ENCODE data around the gene RASGRF2. TPM values are rescaled to one million over a fixed set of nuclear protein-coding genes. Genes with fewer than 3 reads are reported as not detected.
A peak's percentile ranks its signal among the peaks of the same experiment; 100 is the strongest.

RASGRF2 gene
- total and polyA plus RNA-seq, 7 experiments from 2014 or later: 9.8 to 55.2 (median 30.9) TPM

DNA sequence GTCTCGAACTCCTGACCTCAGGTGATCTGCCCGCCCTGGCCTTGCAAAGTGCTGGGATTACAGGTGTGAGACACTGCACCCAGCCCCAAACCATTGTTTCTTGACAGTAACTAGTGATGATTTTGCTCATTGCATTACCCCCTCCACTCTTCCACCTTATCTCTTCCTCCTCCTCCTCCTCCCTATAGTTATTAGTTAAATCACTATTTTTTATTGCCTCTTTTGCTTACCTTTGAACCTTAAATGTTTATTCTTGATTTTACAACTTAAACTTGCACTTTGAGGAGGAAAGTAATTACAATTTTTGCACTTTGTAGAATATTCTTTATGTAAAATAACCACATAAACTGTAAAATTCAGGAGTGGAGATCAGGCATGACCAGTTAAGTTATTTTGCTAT, 35.7 kb downstream of the RASGRF2 start:
- H3K9me3 ChIP-seq (ENCODE audit: control insufficient read depth in 2 of 3, low read length in 3 of 3): no peaks in the 10 kb centered on the region

DNA sequence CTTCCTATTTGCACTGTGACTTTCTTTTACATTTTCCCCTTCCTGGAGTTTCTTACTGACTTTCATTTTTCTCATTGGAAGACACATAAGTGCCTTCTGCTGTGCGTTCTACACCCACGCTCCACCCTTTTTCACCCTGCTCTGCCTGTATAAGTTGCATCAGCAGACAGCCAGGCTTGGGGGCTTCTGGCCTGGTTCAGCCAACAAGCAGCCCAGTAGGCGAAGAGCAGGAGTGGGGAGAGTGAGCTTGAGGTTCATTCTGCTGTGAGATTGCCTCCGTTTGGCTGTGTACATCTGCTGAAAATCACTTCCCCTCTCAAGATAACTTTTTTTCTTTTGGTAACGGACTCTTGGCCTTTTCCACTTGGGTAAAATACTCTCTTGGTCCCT, 38.4 kb downstream of the RASGRF2 start:
- H3K27me3 ChIP-seq (ENCODE audit: control insufficient read depth in 2 of 2, insufficient read depth in 2 of 2, low read length in 2 of 2): no peaks in the 10 kb centered on the region
- intact Hi-C loops (cut with micrococcal nuclease): loop anchor here (1.0 to 2.0 kb wide), 4 partner anchors 8 to 38 kb away; partner anchors contain the start of gene RASGRF2 (in 1 of the 2)
- peak overlapping the region; percentile 69 to 87 (median 86) for H3K4me3 Mint-ChIP-seq
- no peaks in the 10 kb centered on the region for H3K27me3 Mint-ChIP-seq
- peaks cover 0 to 12% (median 5%) of the 10 kb centered on the region in 5 donors for H3K36me3 Mint-ChIP-seq
- peak overlapping the region; percentile 74 for H3K27ac ChIP-seq (ENCODE audit: low read depth, low read length)
- peak overlapping the region; percentile 74 to 99 (median 93) for H3K27ac Mint-ChIP-seq
- peak; percentile 18 for ATAC-seq
- H3K36me3 ChIP-seq (ENCODE audit: control insufficient read depth in 2 of 3, insufficient read depth in 3 of 3, low read length in 3 of 3): no peaks in the 10 kb centered on the region
- peaks cover 0 to 47% of the 10 kb centered on the region in 2 donors for H3K4me1 ChIP-seq (ENCODE audit: control insufficient read depth in 2 of 2, insufficient read depth in 2 of 2, low read length in 2 of 2)
- peak overlapping the region; percentile 62 for H3K4me3 ChIP-seq (ENCODE audit: low read length)
- no peaks in the 10 kb centered on the region for H3K9me3 ChIP-seq (ENCODE audit: control insufficient read depth in 2 of 3, low read length in 3 of 3)
- DNase-seq: peak in 2 of 9 donors; percentile 20 to 40
- H3K4me1 Mint-ChIP-seq: peaks cover 22 to 94% (median 78%) of the 10 kb centered on the region in 7 donors
- H3K9me3 Mint-ChIP-seq: no peaks in the 10 kb centered on the region
- ChIA-PET POLR2A (interaction anchor here (0.7 to 2.7 kb wide), 3 partner anchors 9 to 13 kb away, joined by 3 to 9 read pairs (median 3); no protein-coding TSS in a partner anchor), CTCF (interaction anchor here (0.9 kb wide), 1 partner anchor 8 kb away, joined by 3 read pairs; no protein-coding TSS in a partner anchor)

More for the DNA sequence above, 35.7 kb downstream of the RASGRF2 start:
- H3K27ac Mint-ChIP-seq: peak overlapping the region in 5 of 9 donors; percentile 34 to 99 (median 88)
- peaks cover 0 to 8% (median 5%) of the 10 kb centered on the region in 5 donors for H3K36me3 Mint-ChIP-seq
- H3K4me3 Mint-ChIP-seq: peak overlapping the region in 4 of 10 donors; percentile 2 to 32 (median 17)
- no peaks in the 10 kb centered on the region for H3K27me3 Mint-ChIP-seq
- no peak for DNase-seq
- H3K4me1 Mint-ChIP-seq: peaks cover 30 to 96% (median 84%) of the 10 kb centered on the region in 7 donors
- Histone ChIP-seq H3K27ac (ENCODE audit: low read depth, low read length) (no peak overlapping the region), H3K4me1 (ENCODE audit: control insufficient read depth in 2 of 2, insufficient read depth in 2 of 2, low read length in 2 of 2) (peaks cover 0 to 69% of the 10 kb centered on the region in 2 donors), H3K27me3 (ENCODE audit: control insufficient read depth in 2 of 2, insufficient read depth in 2 of 2, low read length in 2 of 2) (no peaks in the 10 kb centered on the region), H3K4me3 (ENCODE audit: low read length) (no peak overlapping the region), H3K36me3 (ENCODE audit: control insufficient read depth in 2 of 3, insufficient read depth in 3 of 3, low read length in 3 of 3) (no peaks in the 10 kb centered on the region)
- CTCF ChIA-PET: interaction anchor here (1.3 kb wide), 1 partner anchor 9 kb away, joined by 3 read pairs; no protein-coding TSS in a partner anchor
- intact Hi-C loops (cut with micrococcal nuclease): no loop called here
- H3K9me3 Mint-ChIP-seq: no peaks in the 10 kb centered on the region
- ATAC-seq: no peak
- POLR2A ChIA-PET: interaction anchor here (0.8 to 1.6 kb wide), 2 partner anchors 9 to 10 kb away, joined by 3 to 6 read pairs; no protein-coding TSS in a partner anchor

DNA sequence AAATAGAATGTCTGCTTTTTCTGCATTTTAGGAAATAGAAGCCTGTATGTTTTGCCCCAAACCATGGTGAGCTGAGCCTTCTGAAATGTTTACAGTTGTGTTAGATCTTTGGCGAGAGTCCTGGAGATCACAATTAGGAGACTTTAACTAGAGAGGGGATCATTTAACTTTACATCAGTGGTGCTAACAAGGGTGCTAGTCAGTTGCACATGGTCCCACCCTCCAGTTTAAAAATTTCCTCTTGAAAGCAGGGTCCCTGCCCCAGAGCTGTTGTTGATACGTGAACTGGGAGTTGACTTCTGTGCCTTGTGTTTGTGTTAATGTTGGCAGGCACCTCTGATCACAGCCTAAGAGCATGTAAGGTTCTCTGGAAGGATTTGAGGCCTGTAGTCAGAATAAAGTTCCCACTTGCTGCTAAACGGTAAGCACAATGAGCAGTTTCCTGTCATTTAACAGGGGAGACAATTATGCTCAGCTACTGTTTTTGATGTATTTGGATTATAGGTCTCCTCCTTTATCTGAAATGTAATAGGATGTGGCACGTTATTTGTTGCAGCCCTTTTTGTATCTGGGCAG, 43.7 kb downstream of the RASGRF2 start:
- peaks cover 0 to 13% (median 6%) of the 10 kb centered on the region in 5 donors for H3K36me3 Mint-ChIP-seq
- H3K27ac Mint-ChIP-seq: peak overlapping the region; percentile 69 to 100 (median 93)
- POLR2A ChIA-PET: interaction anchor here (1.1 to 2.1 kb wide), 3 partner anchors 13 to 43 kb away, joined by 5 to 6 read pairs (median 6); partner anchors contain the start of gene RASGRF2
- Histone ChIP-seq H3K27ac (ENCODE audit: low read depth, low read length) (peak overlapping the region; percentile 80), H3K4me1 (ENCODE audit: control insufficient read depth in 2 of 2, insufficient read depth in 2 of 2, low read length in 2 of 2) (peaks cover 29 to 57% of the 10 kb centered on the region in 2 donors), H3K27me3 (ENCODE audit: control insufficient read depth in 2 of 2, insufficient read depth in 2 of 2, low read length in 2 of 2) (no peaks in the 10 kb centered on the region), H3K9me3 (ENCODE audit: control insufficient read depth in 2 of 3, low read length in 3 of 3) (no peaks in the 10 kb centered on the region), H3K4me3 (ENCODE audit: low read length) (no peak overlapping the region), H3K36me3 (ENCODE audit: control insufficient read depth in 2 of 3, insufficient read depth in 3 of 3, low read length in 3 of 3) (no peaks in the 10 kb centered on the region)
- peak overlapping the region in 9 of 10 donors; percentile 13 to 93 (median 68) for H3K4me3 Mint-ChIP-seq
- intact Hi-C loops (cut with micrococcal nuclease): loop anchor here in 1 of 2 donors (10.0 kb wide), 2 partner anchors 301 to 1351 kb away; partner anchors contain the start of gene ZCCHC9
- CTCF ChIA-PET: interaction anchor here (1.0 to 1.2 kb wide), 2 partner anchors 20 to 36 kb away, joined by 3 read pairs; no protein-coding TSS in a partner anchor
- no peaks in the 10 kb centered on the region for H3K9me3 Mint-ChIP-seq
- H3K27me3 Mint-ChIP-seq: no peaks in the 10 kb centered on the region
- ATAC-seq (no peak), DNase-seq (peak in 2 of 9 donors; percentile 15 to 31)
- peaks cover 44 to 93% (median 80%) of the 10 kb centered on the region in 7 donors for H3K4me1 Mint-ChIP-seq

DNA sequence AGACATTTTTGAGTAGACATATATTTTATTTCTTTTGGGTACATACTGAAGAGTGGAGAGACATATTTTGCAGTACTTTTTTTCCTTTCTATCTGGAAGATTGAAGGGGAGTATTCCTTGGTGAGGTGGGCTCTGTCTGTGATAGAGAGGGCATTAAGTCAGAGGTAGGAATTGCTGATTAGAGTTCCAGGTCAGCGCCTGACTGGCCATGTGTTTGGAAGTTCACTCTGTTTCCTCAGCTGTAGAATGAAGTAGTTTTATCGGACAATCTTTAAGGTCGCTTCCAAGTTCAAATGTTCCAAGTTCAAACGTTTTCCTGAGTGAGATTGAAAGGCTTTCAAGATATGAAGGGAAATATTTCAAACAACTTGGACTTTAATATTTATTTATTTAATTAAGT, 45.5 kb downstream of the RASGRF2 start:
- ChIA-PET CTCF (no interaction called here), POLR2A (interaction anchor here (1.5 to 3.5 kb wide), 4 partner anchors 10 to 45 kb away, joined by 6 to 25 read pairs (median 11); partner anchors contain the start of gene RASGRF2)
- H3K36me3 Mint-ChIP-seq: peaks cover 0 to 13% (median 6%) of the 10 kb centered on the region in 5 donors
- no peaks in the 10 kb centered on the region for H3K27me3 Mint-ChIP-seq
- H3K4me3 Mint-ChIP-seq: peak overlapping the region in 9 of 10 donors; percentile 1 to 93 (median 57)
- H3K9me3 Mint-ChIP-seq: no peaks in the 10 kb centered on the region
- Histone ChIP-seq H3K9me3 (ENCODE audit: control insufficient read depth in 2 of 3, low read length in 3 of 3) (no peaks in the 10 kb centered on the region), H3K4me1 (ENCODE audit: control insufficient read depth in 2 of 2, insufficient read depth in 2 of 2, low read length in 2 of 2) (peaks cover 35 to 54% of the 10 kb centered on the region in 2 donors), H3K27ac (ENCODE audit: low read depth, low read length) (peak overlapping the region; percentile 80), H3K4me3 (ENCODE audit: low read length) (no peak overlapping the region), H3K36me3 (ENCODE audit: control insufficient read depth in 2 of 3, insufficient read depth in 3 of 3, low read length in 3 of 3) (no peaks in the 10 kb centered on the region), H3K27me3 (ENCODE audit: control insufficient read depth in 2 of 2, insufficient read depth in 2 of 2, low read length in 2 of 2) (no peaks in the 10 kb centered on the region)
- intact Hi-C loops (cut with micrococcal nuclease): loop anchor here (1.0 to 10.0 kb wide), 8 partner anchors 7 to 1349 kb away; partner anchors contain the start of genes DHFR (in 1 of the 2), MSH3 (in 1 of the 2), SSBP2 (in 1 of the 2) and ZCCHC9 (in 1 of the 2)
- H3K4me1 Mint-ChIP-seq: peaks cover 42 to 93% (median 84%) of the 10 kb centered on the region in 7 donors
- no peak for ATAC-seq
- H3K27ac Mint-ChIP-seq: peak overlapping the region; percentile 4 to 100 (median 88)
- no peak for DNase-seq

DNA sequence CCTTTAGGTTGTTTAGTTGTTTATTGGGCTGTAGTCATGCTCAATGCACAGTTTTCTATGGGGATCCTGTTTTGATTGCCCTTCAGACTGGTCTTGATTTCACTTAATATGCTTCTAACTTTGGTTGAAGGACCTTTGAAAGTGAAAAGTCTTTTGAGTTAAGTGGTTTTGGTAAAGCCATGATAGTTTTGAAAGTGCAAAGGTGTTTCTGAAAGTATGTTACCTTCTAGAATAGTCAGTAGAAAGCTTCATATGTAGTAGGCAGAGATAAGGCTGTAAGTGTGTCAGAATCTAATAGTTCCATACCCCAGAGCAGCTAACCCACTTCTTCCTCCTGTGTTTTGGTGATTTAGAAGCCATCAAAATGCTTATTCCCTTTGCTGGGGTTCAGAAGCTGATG, 46.1 kb downstream of the RASGRF2 start:
- H3K4me3 Mint-ChIP-seq: peak overlapping the region; percentile 75 to 95 (median 89)
- ATAC-seq (no peak), DNase-seq (peak in 2 of 9 donors; percentile 14 to 16)
- H3K36me3 ChIP-seq (ENCODE audit: control insufficient read depth in 2 of 3, insufficient read depth in 3 of 3, low read length in 3 of 3): no peaks in the 10 kb centered on the region
- H3K27me3 ChIP-seq (ENCODE audit: control insufficient read depth in 2 of 2, insufficient read depth in 2 of 2, low read length in 2 of 2): no peaks in the 10 kb centered on the region
- H3K27ac Mint-ChIP-seq: peak overlapping the region; percentile 92 to 100 (median 95)
- H3K4me1 ChIP-seq (ENCODE audit: control insufficient read depth in 2 of 2, insufficient read depth in 2 of 2, low read length in 2 of 2): peaks cover 35 to 59% of the 10 kb centered on the region in 2 donors
- H3K9me3 Mint-ChIP-seq: no peaks in the 10 kb centered on the region
- H3K36me3 Mint-ChIP-seq: peaks cover 0 to 13% (median 6%) of the 10 kb centered on the region in 5 donors
- no peaks in the 10 kb centered on the region for H3K27me3 Mint-ChIP-seq
- ChIA-PET CTCF (interaction anchor here (1.3 to 1.6 kb wide), 2 partner anchors 16 to 102 kb away, joined by 3 read pairs; no protein-coding TSS in a partner anchor), POLR2A (interaction anchor here (1.3 to 3.5 kb wide), 6 partner anchors 10 to 46 kb away, joined by 3 to 25 read pairs (median 6); partner anchors contain the start of gene RASGRF2)
- peaks cover 44 to 93% (median 84%) of the 10 kb centered on the region in 7 donors for H3K4me1 Mint-ChIP-seq
- H3K9me3 ChIP-seq (ENCODE audit: control insufficient read depth in 2 of 3, low read length in 3 of 3): no peaks in the 10 kb centered on the region
- intact Hi-C loops (cut with micrococcal nuclease): loop anchor here (1.0 to 10.0 kb wide), 8 partner anchors 8 to 1349 kb away; partner anchors contain the start of genes DHFR (in 1 of the 2), MSH3 (in 1 of the 2), SSBP2 (in 1 of the 2) and ZCCHC9 (in 1 of the 2)
- peak overlapping the region; percentile 53 for H3K4me3 ChIP-seq (ENCODE audit: low read length)
- H3K27ac ChIP-seq (ENCODE audit: low read depth, low read length): peak overlapping the region; percentile 80

Measured in naive thymus-derived CD4-positive, alpha-beta T cell (primary cell).